HG03575 (cell line): ENCODE data around the gene ASPRV1.

Source experiments
- ATAC-seq: cut with Tn5 transposase; IDR thresholded peaks from one replicate; pipeline ENCODE4 v1.9.1; 2021; ENCODE audit not compliant: unreplicated experiment, insufficient number of reproducible peaks, low FRiP score; ENCODE audit errors: extremely low read depth

Gene ASPRV1

DNA sequence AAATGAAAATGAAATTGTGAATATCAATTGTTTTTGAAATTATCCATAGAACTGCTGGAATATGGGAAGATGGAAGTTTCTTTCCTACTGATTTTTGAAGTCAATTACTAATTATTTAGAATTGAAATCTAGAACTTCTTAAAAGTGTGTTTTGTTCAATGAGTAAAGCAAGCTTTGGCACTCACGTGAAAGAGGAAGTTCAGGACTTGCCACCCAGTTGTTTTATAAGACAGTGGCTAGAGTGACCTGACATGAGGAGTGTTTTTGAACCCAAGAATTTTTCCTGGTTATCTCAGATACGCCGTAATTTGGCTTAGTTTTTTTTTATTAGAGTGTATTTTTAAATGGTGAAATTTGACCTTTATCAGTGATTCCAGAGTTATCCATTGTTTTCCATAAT lies 43.0 kb downstream of the ASPRV1 start:
- no peak for ATAC-seq

DNA sequence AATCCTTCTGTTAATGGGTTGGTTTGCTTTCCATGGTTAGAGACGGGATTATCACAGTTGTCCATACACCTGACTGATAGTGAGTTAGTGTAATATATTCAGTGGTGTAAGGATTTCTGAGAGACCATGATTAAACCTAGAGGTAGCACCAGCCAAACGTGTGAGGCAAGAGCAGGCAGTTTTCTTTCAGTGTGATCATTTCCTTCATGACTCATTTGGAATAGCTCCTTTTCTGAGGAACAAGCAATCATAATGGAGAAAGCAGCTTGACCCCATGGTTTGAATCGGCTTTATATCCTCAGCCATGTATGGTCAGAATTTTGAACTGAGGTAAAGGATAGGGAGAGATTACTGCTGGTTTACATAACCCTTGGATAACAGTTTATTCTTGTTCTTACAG lies 43.6 kb downstream of the ASPRV1 start:
- ATAC-seq = no peak

- no peak for ATAC-seq
Measured at GRCh38 chr2:69916106-69916505, 45.3 kb downstream of the ASPRV1 start.

- no peak for ATAC-seq
Measured at GRCh38 chr2:69914950-69915945, 46.2 kb downstream of the ASPRV1 start, which contains the start of gene MXD1. MXD1 (plus strand) TSS chr2:69915109; CDS start chr2:69915331, 222 bp downstream.

DNA sequence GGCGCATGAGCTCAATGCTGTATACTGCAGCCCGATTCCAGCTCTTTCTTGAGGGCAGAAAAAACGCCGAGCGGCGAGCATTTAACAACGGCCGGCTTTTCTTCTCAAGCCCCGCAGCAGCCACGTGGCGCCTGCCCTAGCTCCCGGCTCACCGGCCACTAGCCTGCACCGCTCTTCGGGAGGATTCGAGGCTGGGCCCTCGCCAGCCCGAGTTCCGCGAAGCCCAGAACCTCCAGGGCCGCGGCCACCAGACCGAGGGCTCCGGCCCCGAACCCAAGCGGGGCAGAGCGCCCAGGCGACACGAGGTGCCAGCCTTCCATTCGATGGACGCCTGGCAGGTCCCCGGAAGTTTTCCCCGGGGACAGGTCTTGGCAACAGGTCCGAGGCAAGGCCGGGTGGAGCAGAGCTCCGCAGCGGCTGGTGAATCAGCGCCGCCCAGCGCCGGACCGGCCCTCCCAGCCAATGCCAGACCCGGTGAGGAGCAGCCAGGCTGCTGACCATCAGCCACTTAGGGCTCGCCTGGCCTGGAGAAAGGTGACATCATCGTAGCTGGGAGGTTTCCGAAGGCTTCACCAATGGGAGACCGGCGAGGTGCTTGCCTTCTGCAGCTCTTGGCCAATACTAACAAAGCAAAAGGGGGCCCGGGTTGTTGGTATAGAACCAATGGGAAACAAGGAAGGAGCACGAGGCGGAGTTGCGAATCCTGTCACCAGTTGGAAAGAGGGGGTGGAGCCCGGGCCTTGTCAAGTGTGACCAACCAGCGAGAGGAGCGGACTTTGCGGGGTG lies 47.1 kb downstream of the ASPRV1 start:
- peak; percentile 83 for ATAC-seq

DNA sequence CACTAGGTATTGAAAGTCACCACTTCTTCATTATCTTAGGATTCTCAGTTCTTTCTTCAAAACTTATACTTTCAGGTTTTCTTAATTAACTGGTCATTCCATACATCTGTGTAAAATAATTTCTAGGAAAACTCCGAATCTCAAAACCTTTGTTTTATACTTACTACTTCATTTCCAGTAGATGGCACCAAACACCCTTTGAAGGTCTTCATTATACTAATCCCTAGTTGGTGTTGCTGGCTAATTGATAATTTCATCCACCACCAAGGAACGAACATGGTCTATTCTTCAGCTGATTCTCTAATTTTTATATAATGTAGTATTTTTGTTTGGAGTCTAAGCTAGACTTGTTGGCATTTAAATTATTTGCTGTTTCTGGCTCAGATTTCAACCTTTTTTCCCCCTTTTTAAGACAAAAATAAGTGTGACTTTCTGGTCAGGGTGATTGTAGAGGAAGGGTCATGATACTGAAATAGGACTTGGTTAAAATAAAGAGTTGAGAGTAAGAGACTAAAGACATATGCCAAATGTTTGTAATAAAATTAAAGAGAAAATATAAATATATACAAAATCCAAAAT lies 49.4 kb downstream of the ASPRV1 start:
- no peak for ATAC-seq
